Stimulated activated CD4-positive, alpha-beta T cell treated with anti-CD3 and anti-CD28 coated beads, Interleukin-12 subunit alpha, Interleukin-12 subunit beta, amount 100 ng/mL, for 24 hours (primary cell): Measurements from ENCODE around the gene PDE4D.

Experiments used
- DNase-seq, 2 experiments: peaks; one replicate each; pipeline ENCODE4 v3.0.0-alpha.2; 2020; ENCODE audit warnings: low read depth in 2 of 2

PDE4D gene

GRCh38 chr5:59039296-59040023 is 854.1 kb downstream of the PDE4D start:
- DNase-seq = peak; percentile 75 to 84

- DNase-seq = no peak
These were observed 854.7 kb downstream of the PDE4D start for GRCh38 chr5:59038798-59039295.

- DNase-seq = no peak
These were observed 855.4 kb downstream of the PDE4D start for GRCh38 chr5:59037941-59038797.

DNA sequence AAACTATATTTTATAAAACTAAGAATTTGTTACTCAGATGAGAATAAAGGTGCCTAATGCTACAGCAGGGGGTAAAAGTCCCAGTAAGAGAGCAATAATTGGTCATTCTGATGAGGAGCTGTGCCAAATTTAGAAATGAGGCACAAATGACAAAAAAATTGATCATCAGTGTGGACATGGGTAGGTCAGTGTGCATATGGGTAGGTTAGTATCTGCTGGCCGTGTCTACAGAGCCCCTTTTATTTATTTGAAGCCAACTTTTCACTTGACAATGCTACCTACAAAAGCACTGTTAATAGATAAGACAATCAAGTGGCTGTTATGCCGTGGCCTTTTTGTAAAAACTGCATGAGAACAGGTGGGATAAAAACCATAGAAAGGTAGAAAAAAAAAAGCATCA is 856.1 kb downstream of the PDE4D start:
- DNase-seq = no peak

DNA sequence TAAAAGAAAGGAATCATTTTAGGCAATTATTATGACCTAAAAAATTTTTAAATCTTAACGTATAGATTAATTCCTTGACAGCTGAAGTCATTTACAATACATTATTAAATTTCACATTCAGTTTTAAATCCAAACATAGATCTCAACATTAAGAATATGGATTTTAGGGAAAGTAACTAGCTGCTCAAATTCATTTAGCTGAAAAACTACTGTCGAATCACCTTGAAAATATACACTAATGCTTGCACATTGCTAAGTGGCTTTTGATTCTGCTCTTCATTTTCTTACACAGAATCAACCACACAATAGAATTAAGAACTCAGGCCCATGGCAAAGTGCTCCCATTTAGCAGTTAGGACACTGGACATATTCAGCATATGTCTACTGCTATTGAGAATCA is 856.5 kb downstream of the PDE4D start:
- DNase-seq = no peak

DNA sequence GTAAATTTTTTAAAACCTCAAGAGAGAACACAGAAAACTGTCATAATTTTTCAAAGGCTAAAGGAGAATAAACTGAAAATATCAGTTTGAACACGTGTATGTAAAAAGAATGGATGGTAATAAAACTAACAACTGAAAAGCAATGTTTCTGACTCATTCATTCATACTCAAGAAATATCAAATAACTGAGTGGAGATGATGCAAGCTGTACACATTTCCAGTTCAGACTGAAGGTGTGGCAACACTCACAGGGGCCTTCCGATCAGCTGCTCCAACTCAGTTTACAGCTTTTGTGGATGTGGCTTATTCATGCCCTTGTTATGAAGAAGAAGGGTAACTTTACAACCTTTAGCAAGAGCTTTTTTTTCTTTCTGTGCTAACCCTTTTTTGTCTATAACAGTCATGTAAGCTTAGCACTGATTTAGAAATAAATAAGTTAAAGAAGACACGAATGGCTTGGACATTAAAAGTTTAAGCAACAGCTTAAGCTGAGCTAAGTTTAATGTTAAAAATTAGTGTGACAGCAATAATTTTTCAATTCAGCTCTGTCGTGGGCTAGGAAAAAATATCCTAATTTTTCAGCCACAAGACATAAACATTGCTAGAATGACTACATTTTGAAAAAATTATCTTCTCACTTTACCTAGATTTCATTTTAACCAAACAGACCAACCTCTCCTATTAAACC is 857.1 kb downstream of the PDE4D start:
- peak; percentile 11 to 19 for DNase-seq

GRCh38 chr5:59035681-59036080 is 857.8 kb downstream of the PDE4D start:
- no peak for DNase-seq

GRCh38 chr5:59034498-59035186 is 858.9 kb downstream of the PDE4D start:
- DNase-seq = no peak

DNA sequence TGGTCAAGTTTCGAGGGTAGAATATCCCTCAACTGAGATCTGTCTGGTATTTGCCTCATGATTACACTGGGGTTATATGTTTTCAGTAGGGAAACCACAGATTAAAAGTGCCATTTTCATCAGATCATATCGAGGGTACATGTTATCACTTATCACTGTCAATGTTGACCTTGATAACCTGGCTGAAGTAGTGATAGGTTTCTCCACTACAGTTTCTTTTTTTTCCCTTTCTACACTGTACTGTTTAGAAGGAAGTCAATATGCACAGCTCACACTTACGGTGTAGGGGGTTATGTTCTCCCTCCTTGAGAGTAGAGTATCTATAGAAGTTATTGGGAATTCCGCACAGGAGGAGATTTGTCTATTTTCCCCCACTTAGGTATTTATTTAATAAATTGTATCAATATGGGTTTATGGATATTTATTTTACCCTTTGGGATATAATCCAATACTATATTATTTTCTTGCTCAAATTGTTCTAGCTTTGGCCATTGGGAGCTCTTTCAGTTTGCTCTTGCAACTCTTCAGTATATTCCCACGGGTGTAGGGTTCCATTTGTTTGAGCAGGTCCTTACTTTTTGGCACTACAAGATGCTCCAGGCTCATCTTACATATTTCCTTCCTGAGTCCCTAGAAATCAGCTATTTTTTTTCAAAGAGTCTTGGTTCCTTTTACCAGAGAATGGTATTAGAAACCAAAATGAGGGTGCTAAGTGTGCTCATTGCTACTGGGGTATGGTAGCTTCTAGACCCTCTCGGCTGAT is 866.2 kb downstream of the PDE4D start:
- no peak for DNase-seq

DNA sequence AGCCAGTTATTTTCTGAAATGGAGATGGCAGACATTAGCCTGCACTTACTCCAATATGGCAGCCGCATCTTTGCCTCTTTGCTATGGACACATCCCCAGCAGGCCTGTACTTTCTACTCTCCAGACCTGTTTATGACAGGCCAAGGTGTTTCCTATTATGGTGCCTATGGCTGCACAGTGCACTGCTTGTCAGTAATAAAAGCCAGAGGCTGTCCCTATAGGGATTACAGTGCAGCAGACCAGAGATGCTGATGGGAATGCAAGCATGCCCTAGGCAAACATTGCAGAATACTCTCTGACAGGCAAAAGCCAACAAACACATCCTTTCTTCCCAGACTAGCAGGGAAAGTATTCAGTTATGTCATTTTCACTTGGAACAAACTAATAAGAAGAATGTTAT is 867.8 kb downstream of the PDE4D start:
- no peak for DNase-seq

GRCh38 chr5:59021837-59022514 is 871.5 kb downstream of the PDE4D start:
- DNase-seq = no peak

DNA sequence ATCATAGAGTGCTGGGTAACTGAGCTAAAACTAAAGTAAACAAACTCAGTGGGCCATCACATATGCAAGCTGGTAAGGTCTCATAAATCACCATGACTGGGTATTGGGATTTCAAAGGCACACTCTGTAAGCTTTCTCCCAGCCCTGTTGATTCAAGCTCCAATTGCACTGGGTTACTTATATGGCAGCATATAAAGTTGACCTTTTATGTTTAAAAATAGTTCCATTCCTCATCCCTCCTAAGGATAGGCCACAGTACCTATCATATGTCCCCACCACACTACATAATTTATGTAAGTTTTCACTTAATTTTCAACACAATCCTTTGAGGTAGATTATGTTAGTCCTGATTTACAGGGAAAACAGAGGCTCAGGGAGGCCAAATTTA is 872.2 kb downstream of the PDE4D start:
- DNase-seq = no peak

DNA sequence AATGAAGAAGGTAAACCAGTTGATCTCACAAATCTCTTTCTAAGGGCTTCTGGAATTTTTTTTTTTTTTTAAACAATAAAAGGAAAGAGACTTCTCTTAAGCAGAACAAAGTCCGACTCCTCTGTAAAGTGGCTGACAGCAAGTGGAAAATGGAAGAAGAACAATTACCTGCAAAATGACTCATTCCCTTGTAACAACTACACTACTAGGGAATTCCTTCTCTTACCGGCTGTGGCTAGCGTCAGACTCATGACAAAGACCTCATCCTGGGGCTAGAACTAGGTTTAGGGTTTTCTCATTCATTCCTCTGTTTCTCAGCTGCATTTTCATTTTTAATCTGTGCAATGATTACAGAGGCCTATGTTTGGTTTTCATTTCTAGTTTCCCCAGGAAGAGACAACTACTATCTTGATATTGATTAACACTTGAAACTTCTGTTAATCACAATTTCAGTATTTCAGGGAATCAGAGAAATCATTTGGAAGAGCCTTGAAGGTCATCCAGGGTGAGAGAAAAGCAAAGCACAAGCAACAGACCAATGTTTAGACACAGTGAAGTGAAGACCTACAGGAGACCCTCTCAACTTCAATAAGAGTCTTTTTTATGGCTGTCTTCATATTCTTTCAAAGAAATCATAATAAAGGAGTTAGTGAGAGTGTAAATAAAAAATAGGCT is 872.8 kb downstream of the PDE4D start:
- DNase-seq = peak in 1 of 2 experiments; percentile 28

GRCh38 chr5:59019078-59019477 is 874.4 kb downstream of the PDE4D start:
- DNase-seq = no peak

DNA sequence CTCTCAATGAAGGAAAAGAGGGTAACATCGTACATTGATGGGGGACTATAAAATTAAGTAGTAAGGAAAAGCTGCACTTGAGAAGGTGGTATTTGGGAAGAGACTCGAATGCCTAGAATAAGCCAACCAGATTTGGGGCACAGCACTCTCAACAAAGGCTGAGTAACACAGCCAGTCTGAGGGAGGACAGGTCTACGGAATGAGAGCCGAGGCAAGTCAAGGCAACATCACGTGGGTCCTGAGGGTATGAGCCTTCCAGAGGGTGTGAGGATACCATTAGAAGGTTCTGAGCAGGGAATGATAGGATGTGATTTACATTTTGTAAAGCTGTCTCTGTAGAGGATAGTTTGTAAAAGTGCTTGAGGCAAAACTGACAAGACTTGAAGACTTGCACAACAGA is 876.6 kb downstream of the PDE4D start:
- DNase-seq = no peak

GRCh38 chr5:59008816-59009473 is 884.6 kb downstream of the PDE4D start:
- DNase-seq = no peak

- DNase-seq = no peak
These were observed 886.0 kb downstream of the PDE4D start for GRCh38 chr5:59007460-59008063.

DNA sequence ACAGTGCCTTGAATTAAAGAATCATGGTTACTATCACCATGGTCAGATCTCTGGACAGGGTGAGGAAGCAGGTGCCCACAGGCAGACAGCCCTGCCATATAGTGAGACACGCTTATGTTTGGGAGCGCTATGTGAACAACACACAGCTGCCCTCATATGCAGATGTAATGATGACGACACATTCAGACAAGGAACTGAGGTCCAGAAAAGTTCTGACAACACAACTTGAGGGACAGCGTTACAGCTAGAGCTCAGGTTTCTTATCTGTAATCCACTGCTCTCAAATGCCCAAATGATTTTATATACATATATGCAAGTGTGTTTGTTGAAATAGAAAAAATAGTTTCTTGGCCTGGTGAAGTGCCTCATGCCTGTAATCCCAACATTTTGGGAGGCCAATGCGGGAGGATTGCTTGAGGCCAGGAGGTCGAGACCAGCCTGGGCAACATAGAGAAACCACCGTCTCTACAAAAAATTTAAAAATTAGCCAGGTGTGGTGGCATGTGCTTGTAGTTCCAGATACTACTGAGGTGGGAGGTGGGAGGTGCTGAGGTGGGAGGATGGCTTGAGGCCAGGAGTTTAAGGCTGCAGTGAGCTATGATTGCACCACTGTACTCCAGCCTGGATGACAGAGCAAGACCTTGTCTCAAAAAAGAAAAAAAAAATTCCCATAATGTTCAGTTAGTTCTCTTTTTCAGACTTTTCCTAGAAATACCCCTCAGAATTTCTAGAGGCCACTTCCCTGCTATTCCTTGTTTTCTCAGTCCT is 887.4 kb downstream of the PDE4D start:
- DNase-seq = no peak
